HepG2 (cell line): ENCODE results near the gene C6orf15.

Source experiments
- HBP1 ChIP-seq: IDR thresholded peaks from 2 replicates; pipeline ENCODE4 v1.6.1; 2016; ENCODE audit warnings: low read depth, control low read depth
- PBX3 ChIP-seq: sonication (generic); formaldehyde crosslinking; IDR thresholded peaks from 2 replicates; pipeline ENCODE4 v1.8.1; 2023; ENCODE audit warnings: missing genetic modification reagents, inconsistent platforms, borderline replicate concordance
- SP5 ChIP-seq: IDR thresholded peaks from 2 replicates; pipeline ENCODE4 v1.6.1; 2016; ENCODE audit warnings: low read depth, borderline replicate concordance

DNA sequence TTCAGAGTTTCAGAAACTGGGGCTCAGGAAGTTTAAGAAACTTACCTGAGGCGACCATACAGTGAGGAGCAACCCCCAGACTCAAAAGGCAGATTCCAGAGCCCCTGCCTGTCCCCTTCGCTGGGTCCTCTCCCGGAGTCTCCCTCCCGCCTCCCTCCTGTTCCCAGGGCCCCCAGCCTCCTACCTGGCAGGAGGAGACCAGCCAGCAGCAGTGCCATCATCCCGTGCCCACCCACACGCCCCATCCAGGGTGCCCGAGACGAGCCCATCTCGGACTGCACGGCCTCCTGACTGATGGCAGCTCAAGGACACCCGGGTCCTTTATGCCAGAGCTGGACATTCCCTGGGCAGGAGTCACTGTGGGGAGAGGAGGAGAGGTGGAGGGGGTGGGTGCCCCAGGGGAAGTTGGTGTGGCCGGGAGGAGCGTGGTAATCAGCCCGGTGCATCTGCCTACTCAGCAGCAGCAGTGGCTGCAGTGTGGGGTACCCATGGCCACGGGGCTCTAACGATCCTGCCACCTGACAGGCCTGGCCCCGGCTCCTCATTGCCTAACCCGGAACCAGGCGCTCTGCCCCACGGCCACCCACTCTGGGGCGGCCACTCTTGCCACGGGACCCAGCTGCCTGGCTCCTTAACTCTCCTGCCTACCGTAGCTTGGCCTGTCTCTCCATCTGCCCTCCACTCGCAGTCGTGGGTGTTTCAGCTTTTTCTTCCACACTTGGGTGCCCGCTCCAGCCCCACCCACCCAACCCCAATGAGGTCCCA is 8.0 kb upstream of the C6orf15 start, which contains the start of gene CDSN:
- TF ChIP-seq PBX3 (CRISPR knock-in tag) (no peak), HBP1 (CRISPR knock-in tag) (no peak), SP5 (no peak)
